ENCODE results near the gene MEIS2. TPM values are rescaled to one million over a fixed set of nuclear protein-coding genes. Genes with fewer than 3 reads are reported as not detected.

MEIS2 gene
- total RNA-seq, 5 donors from 2014 or later (not counting 1 experiment from before 2014, with no cell fraction given): 0.38 to 0.54 TPM; not detected in 3

DNA sequence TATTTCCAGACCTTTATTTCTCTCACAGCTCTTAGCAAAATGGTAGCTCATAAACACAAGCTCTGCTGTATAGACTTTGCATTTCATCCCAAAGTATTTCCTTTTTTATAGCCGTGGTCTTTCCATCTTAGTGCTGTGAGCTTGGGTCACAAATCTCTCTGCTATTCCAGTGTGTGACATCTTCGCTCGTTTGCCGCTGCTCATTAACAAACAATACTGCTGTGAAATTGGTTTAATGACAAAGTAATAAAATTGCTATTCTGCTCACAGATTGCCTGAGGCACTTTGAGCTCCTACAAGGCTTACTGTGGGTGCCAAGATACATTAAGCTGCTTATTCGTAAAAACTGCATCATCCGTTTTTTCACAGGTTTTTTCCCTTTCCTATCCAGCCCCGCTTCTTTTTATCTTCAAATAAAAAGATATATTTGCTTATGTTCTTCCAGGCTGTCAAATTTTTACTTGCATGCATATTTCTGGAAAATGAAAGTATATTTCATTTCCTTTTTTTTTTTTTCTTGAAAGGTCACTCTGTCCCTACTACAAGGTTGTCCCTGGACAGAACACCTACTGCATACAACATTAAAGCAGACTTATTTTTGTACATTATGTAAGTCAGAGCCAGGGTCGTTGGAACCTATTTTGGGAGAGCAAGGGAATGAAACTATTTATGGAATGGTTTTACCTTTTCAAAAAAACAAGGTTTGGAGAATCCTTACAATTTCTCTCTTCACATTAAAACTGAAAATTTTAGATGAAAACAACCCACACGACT, 174.5 kb downstream of the MEIS2 start:
- Histone ChIP-seq H3K27me3 (replicated peaks in 1 of 2; ENCODE audit: control insufficient read depth in 2 of 2, extremely low read depth in 1 of 2, insufficient read depth in 2 of 2, low read length in 1 of 2) (peaks cover 0 to 2% of the 10 kb centered on the region in 2 experiments), H3K27ac (ENCODE audit: low read length) (no peak overlapping the region), H3K4me3 (ENCODE audit: control insufficient read depth in 1 of 2, extremely low read depth in 1 of 2, low read length in 1 of 2) (no peak overlapping the region), H3K36me3 (ENCODE audit: control insufficient read depth in 2 of 2, extremely low read depth in 1 of 2, insufficient read depth in 1 of 2, low read length in 1 of 2) (no peaks in the 10 kb centered on the region), H3K9me3 (no peaks in the 10 kb centered on the region), H3K4me1 (ENCODE audit: control insufficient read depth in 1 of 2, extremely low read depth in 1 of 2, insufficient read depth in 2 of 2, low read length in 2 of 2) (no peaks in the 10 kb centered on the region)
- ChIA-PET CTCF (no interaction called here), POLR2A (no interaction called here)
- Mint-ChIP-seq H3K9me3 (peaks cover 0 to 2% (median 0%) of the 10 kb centered on the region in 3 donors), H3K4me3 (no peak overlapping the region), H3K36me3 (no peaks in the 10 kb centered on the region), H3K27me3 (peaks cover 3 to 8% of the 10 kb centered on the region in 2 donors), H3K4me1 (no peaks in the 10 kb centered on the region), H3K27ac (no peak overlapping the region)
- 87% methylated on average over 4 of the region's 9 CpGs for WGBS (ENCODE audit: insufficient coverage)
- DNase-seq (no peak), ATAC-seq (replicated peaks in 1 of 4) (no peak)

DNA sequence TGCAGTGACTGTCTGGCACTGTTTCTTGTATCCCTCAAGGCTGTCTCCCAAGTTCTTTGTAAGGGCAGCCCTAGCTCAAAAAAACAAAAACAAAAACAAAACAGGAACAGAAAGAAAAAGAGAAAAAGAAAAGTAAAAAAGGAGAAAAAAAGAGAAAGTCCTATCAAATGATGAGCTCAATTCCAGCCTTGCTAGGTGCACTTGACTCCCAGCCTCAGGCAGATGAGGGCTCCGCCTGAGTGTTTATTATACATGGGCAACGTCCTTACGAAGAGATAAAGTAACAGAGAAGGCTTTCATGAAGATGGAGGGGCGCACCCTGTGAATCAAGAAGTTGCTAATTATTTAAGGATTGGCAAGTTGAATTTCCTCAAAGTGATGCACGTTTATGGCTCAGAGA, 175.3 kb downstream of the MEIS2 start:
- Mint-ChIP-seq H3K9me3 (peaks cover 0 to 2% (median 0%) of the 10 kb centered on the region in 3 donors), H3K4me3 (no peak overlapping the region), H3K27me3 (peaks cover 3 to 8% of the 10 kb centered on the region in 2 donors), H3K27ac (no peak overlapping the region), H3K36me3 (no peaks in the 10 kb centered on the region), H3K4me1 (no peaks in the 10 kb centered on the region)
- Histone ChIP-seq H3K4me1 (ENCODE audit: control insufficient read depth in 1 of 2, extremely low read depth in 1 of 2, insufficient read depth in 2 of 2, low read length in 2 of 2) (no peaks in the 10 kb centered on the region), H3K36me3 (ENCODE audit: control insufficient read depth in 2 of 2, extremely low read depth in 1 of 2, insufficient read depth in 1 of 2, low read length in 1 of 2) (no peaks in the 10 kb centered on the region), H3K9me3 (no peaks in the 10 kb centered on the region), H3K27me3 (replicated peaks in 1 of 2; ENCODE audit: control insufficient read depth in 2 of 2, extremely low read depth in 1 of 2, insufficient read depth in 2 of 2, low read length in 1 of 2) (peaks cover 0 to 2% of the 10 kb centered on the region in 2 experiments), H3K27ac (ENCODE audit: low read length) (no peak overlapping the region), H3K4me3 (ENCODE audit: control insufficient read depth in 1 of 2, extremely low read depth in 1 of 2, low read length in 1 of 2) (no peak overlapping the region)
- DNase-seq: no peak
- no peak for ATAC-seq (replicated peaks in 1 of 4)
- ChIA-PET CTCF (no interaction called here), POLR2A (interaction anchor here in 1 of 2 donors (0.6 kb wide), 1 partner anchor 984 kb away, joined by 3 read pairs; no protein-coding TSS in a partner anchor)
- WGBS (ENCODE audit: insufficient coverage): 78% methylated on average over 4 of the region's 5 CpGs

DNA sequence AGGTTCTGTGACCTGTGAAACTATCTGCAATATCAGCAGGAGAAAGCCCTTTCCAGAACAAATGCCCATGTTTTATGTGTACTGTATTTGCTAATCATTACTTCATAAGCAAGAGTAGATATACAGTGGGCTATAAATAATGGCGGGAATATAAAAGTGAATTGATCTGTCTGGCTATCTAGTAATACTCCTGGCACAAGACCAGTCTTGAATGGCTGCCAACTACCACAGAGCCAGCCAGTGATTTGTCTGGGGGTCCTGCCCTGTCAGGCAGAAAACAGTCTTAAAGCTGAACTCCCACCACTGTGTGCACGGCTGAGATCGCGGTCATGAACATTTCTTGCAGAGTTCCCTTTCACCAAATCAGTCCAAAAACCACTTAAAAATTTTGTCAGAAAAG, 176.3 kb downstream of the MEIS2 start:
- peaks cover 0 to 2% (median 0%) of the 10 kb centered on the region in 3 donors for H3K9me3 Mint-ChIP-seq
- Histone ChIP-seq H3K4me3 (ENCODE audit: control insufficient read depth in 1 of 2, extremely low read depth in 1 of 2, low read length in 1 of 2) (no peak overlapping the region), H3K36me3 (ENCODE audit: control insufficient read depth in 2 of 2, extremely low read depth in 1 of 2, insufficient read depth in 1 of 2, low read length in 1 of 2) (no peaks in the 10 kb centered on the region), H3K27me3 (replicated peaks in 1 of 2; ENCODE audit: control insufficient read depth in 2 of 2, extremely low read depth in 1 of 2, insufficient read depth in 2 of 2, low read length in 1 of 2) (peaks cover 0 to 2% of the 10 kb centered on the region in 2 experiments), H3K9me3 (no peaks in the 10 kb centered on the region), H3K27ac (ENCODE audit: low read length) (no peak overlapping the region), H3K4me1 (ENCODE audit: control insufficient read depth in 1 of 2, extremely low read depth in 1 of 2, insufficient read depth in 2 of 2, low read length in 2 of 2) (no peaks in the 10 kb centered on the region)
- POLR2A ChIA-PET: no interaction called here
- no peak for DNase-seq
- no peak for ATAC-seq (replicated peaks in 1 of 4)
- no peak overlapping the region for H3K4me3 Mint-ChIP-seq
- 70% methylated on average over 2 of the region's 4 CpGs for WGBS (ENCODE audit: insufficient coverage)
- peaks cover 3 to 8% of the 10 kb centered on the region in 2 donors for H3K27me3 Mint-ChIP-seq
- CTCF ChIA-PET: no interaction called here
- H3K36me3 Mint-ChIP-seq: no peaks in the 10 kb centered on the region
- no peak overlapping the region for H3K27ac Mint-ChIP-seq
- no peaks in the 10 kb centered on the region for H3K4me1 Mint-ChIP-seq

DNA sequence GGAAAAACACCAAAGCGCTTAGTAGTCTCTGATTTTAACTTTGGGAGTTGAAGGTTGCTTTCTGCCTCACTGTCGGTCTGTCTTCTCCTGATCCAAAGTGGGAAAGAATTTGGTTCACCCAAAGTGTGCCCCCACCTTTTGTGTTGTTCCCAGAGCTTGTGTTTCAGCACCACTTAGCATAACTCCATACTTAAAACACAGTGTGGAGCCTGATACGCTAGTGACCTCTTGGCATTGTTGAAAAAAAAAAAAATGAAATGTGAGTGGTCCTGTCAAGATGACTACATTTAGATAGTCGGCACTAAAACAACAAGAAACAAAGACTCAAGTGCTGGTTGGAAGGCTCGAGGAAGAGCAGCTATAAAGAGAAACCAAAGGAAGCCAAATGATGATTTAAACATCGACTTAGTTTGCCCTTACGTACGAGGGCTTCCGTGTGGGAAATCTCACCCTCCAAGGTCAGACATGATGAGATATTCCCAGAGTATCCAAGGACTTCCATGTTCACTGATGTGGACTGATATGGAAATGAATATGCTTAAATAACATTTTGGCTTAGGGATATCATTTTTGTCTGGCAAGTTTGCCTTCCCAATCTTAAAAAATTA, 178.8 kb downstream of the MEIS2 start:
- WGBS (ENCODE audit: insufficient coverage): 81% methylated on average over 3 of the region's 9 CpGs
- Histone ChIP-seq H3K27me3 (replicated peaks in 1 of 2; ENCODE audit: control insufficient read depth in 2 of 2, extremely low read depth in 1 of 2, insufficient read depth in 2 of 2, low read length in 1 of 2) (peaks cover 0 to 2% of the 10 kb centered on the region in 2 experiments), H3K36me3 (ENCODE audit: control insufficient read depth in 2 of 2, extremely low read depth in 1 of 2, insufficient read depth in 1 of 2, low read length in 1 of 2) (no peaks in the 10 kb centered on the region), H3K4me1 (ENCODE audit: control insufficient read depth in 1 of 2, extremely low read depth in 1 of 2, insufficient read depth in 2 of 2, low read length in 2 of 2) (no peaks in the 10 kb centered on the region), H3K9me3 (no peaks in the 10 kb centered on the region), H3K27ac (ENCODE audit: low read length) (no peak overlapping the region), H3K4me3 (ENCODE audit: control insufficient read depth in 1 of 2, extremely low read depth in 1 of 2, low read length in 1 of 2) (no peak overlapping the region)
- Mint-ChIP-seq H3K36me3 (no peaks in the 10 kb centered on the region), H3K27me3 (peaks cover 0 to 8% of the 10 kb centered on the region in 2 donors), H3K4me3 (no peak overlapping the region), H3K4me1 (no peaks in the 10 kb centered on the region), H3K9me3 (no peaks in the 10 kb centered on the region), H3K27ac (no peak overlapping the region)
- no peak for ATAC-seq (replicated peaks in 1 of 4)
- no peak for DNase-seq
- ChIA-PET POLR2A (no interaction called here), CTCF (interaction anchor here in 1 of 2 donors (0.9 kb wide), 1 partner anchor 15 kb away, joined by 3 read pairs; no protein-coding TSS in a partner anchor)

DNA sequence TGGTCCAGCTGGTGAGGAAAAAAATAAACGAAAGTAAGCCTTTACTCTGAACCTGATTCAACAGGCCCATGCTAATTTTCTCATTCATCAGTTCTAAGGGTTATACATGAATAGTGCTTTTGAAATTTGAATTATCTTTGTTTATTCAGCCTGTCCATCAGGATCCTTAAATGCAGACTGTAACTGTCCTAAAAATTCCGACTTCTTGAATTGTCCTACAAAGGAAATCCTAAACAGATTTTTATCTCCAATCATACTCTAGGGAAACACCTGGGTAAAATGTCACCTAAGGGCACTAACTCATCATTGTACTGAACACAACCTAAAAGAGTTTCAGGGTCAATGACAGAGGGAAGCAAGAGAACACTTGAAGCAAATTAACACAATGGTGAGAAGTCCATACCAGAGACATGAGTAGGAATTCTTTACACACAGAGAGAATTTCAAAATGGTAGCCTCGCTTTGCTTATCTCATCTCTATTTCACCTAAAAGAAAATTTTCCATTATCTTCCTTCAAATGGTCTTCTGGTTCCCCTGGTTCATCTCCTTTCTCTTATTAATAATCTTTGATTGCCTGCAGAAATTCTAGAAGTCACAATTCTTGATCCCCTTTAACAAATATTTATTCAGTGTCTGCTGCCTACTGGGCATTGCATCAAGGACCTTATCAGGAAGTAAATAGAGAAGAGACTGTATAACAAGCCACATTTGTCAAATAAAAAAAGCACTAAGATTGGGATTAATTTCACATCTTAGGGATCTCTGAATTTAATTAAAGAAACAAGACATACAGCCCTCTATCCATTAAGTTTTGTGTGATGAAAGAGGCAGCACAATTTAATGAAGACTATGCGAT, 182.7 kb downstream of the MEIS2 start:
- H3K27ac Mint-ChIP-seq: no peak overlapping the region
- H3K4me3 Mint-ChIP-seq: no peak overlapping the region
- H3K27ac ChIP-seq (ENCODE audit: low read length): no peak overlapping the region
- peaks cover 0 to 3% of the 10 kb centered on the region in 2 experiments for H3K27me3 ChIP-seq (replicated peaks in 1 of 2; ENCODE audit: control insufficient read depth in 2 of 2, extremely low read depth in 1 of 2, insufficient read depth in 2 of 2, low read length in 1 of 2)
- ChIA-PET CTCF (no interaction called here), POLR2A (no interaction called here)
- no peaks in the 10 kb centered on the region for H3K36me3 ChIP-seq (ENCODE audit: control insufficient read depth in 2 of 2, extremely low read depth in 1 of 2, insufficient read depth in 1 of 2, low read length in 1 of 2)
- no peaks in the 10 kb centered on the region for H3K9me3 ChIP-seq
- peaks cover 0 to 8% of the 10 kb centered on the region in 2 donors for H3K27me3 Mint-ChIP-seq
- H3K4me3 ChIP-seq (ENCODE audit: control insufficient read depth in 1 of 2, extremely low read depth in 1 of 2, low read length in 1 of 2): no peak overlapping the region
- WGBS (ENCODE audit: insufficient coverage): 75% methylated on average over 2 of the region's 4 CpGs
- DNase-seq (no peak), ATAC-seq (replicated peaks in 1 of 4) (no peak)
- H3K36me3 Mint-ChIP-seq: no peaks in the 10 kb centered on the region
- H3K9me3 Mint-ChIP-seq: no peaks in the 10 kb centered on the region
- no peaks in the 10 kb centered on the region for H3K4me1 ChIP-seq (ENCODE audit: control insufficient read depth in 1 of 2, extremely low read depth in 1 of 2, insufficient read depth in 2 of 2, low read length in 2 of 2)
- H3K4me1 Mint-ChIP-seq: no peaks in the 10 kb centered on the region

DNA sequence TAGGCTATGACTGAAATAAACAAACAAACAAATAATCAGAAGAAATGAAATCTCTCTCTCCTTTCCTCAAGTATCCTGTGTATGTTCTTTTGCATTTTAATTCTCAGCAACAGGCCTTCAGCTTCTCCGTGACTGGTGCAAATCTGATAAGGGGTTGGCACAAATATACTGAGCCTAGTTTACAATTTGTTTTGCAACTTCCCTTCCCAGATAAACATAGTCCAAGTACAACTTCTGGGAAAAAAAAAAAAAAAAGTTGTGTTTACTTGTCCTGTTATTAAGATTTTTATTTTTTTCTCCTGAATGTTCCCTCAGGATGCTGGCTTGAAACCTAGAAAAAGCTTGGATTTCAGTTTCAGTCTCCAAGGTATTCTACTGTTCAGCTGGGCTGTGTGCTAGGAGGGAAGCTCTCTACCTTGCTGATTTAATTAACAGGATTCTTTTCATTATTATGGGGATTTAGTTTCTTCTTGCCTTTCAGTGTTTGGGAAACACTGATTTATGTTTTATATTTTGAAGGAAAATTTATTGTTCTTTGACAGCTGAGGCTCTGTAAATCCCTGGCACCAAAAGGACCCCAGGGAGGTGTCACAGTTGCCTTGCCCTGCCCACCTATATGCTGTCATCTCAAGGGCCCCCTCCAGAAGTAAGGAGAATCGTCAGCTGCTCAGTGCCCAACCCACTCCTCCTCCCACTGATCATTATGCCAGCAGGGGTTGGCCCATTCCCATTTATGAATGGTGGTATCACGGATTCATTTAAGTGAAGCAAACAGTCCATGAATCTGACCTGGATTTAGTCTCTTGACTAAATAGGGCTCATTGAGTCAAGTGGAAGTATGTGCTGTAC, 185.2 kb downstream of the MEIS2 start:
- Histone ChIP-seq H3K4me1 (ENCODE audit: control insufficient read depth in 1 of 2, extremely low read depth in 1 of 2, insufficient read depth in 2 of 2, low read length in 2 of 2) (no peaks in the 10 kb centered on the region), H3K27ac (ENCODE audit: low read length) (no peak overlapping the region), H3K27me3 (replicated peaks in 1 of 2; ENCODE audit: control insufficient read depth in 2 of 2, extremely low read depth in 1 of 2, insufficient read depth in 2 of 2, low read length in 1 of 2) (peaks cover 0 to 2% of the 10 kb centered on the region in 2 experiments), H3K4me3 (ENCODE audit: control insufficient read depth in 1 of 2, extremely low read depth in 1 of 2, low read length in 1 of 2) (no peak overlapping the region), H3K9me3 (no peaks in the 10 kb centered on the region), H3K36me3 (ENCODE audit: control insufficient read depth in 2 of 2, extremely low read depth in 1 of 2, insufficient read depth in 1 of 2, low read length in 1 of 2) (no peaks in the 10 kb centered on the region)
- ATAC-seq (replicated peaks in 1 of 4) (no peak), DNase-seq (no peak)
- Mint-ChIP-seq H3K27ac (no peak overlapping the region), H3K9me3 (no peaks in the 10 kb centered on the region), H3K4me3 (no peak overlapping the region), H3K4me1 (no peaks in the 10 kb centered on the region), H3K27me3 (peaks cover 0 to 4% of the 10 kb centered on the region in 2 donors), H3K36me3 (no peaks in the 10 kb centered on the region)
- CTCF ChIA-PET: no interaction called here
- 50% methylated on average over 1 of the region's 3 CpGs for WGBS (ENCODE audit: insufficient coverage)
- POLR2A ChIA-PET: no interaction called here

Data from T-cell (primary cell).